HepG2 (cell line): ENCODE measurements around the gene TMEM59. TPM values are rescaled to one million over a fixed set of nuclear protein-coding genes. Genes with fewer than 3 reads are reported as not detected.
A peak's percentile ranks its signal among the peaks of the same experiment; 100 is the strongest.

ENCODE experiments used
- CEBPB ChIP-seq: IDR thresholded peaks from 2 replicates; pipeline ENCODE4 v1.6.1; 2011; ENCODE audit warnings: low read depth, low read length, improper control_type of control experiment, borderline replicate concordance
- CHCHD3 ChIP-seq: sonication (generic); formaldehyde crosslinking; IDR thresholded peaks from 2 replicates; pipeline ENCODE4 v1.8.0; 2022; ENCODE audit warnings: mild to moderate bottlenecking, missing genetic modification reagents, moderate library complexity
- CHD2 ChIP-seq: IDR thresholded peaks from 2 replicates; pipeline ENCODE4 v1.6.1; 2011; ENCODE audit warnings: low read depth, low read length, improper control_type of control experiment
- CHD4 ChIP-seq: fragments of 200-600 bp; sonication (generic); IDR thresholded peaks from 2 replicates; pipeline ENCODE4 v1.7.0; 2017; ENCODE audit warnings: mild to moderate bottlenecking, low read length, borderline replicate concordance
- DMAP1 ChIP-seq: IDR thresholded peaks from 2 replicates; pipeline ENCODE4 v1.6.1; 2016
- ETV6 ChIP-seq: sonication (generic); formaldehyde crosslinking; conservative IDR thresholded peaks from 2 replicates; pipeline ENCODE4 v1.4.0; 2020; ENCODE audit warnings: missing genetic modification reagents
- FOXJ3 ChIP-seq: sonication (generic); formaldehyde crosslinking; IDR thresholded peaks from 2 replicates; pipeline ENCODE4 v1.4.0; 2020; ENCODE audit warnings: missing genetic modification reagents, mild to moderate bottlenecking, borderline replicate concordance
- GMEB1 ChIP-seq: sonication (generic); formaldehyde crosslinking; IDR thresholded peaks from 2 replicates; pipeline ENCODE4 v1.5.1; 2020; ENCODE audit warnings: missing genetic modification reagents, mild to moderate bottlenecking, borderline replicate concordance
- HDAC1 ChIP-seq: sonication (generic); formaldehyde crosslinking; IDR thresholded peaks from 2 replicates; pipeline ENCODE4 v1.5.1; 2020; ENCODE audit warnings: mild to moderate bottlenecking, missing genetic modification reagents
- HDAC2 ChIP-seq: sonication (generic); formaldehyde crosslinking; IDR thresholded peaks from 2 replicates; pipeline ENCODE4 v1.4.0; 2020; ENCODE audit warnings: missing genetic modification reagents
- HNF1B ChIP-seq: sonication (generic); formaldehyde crosslinking; IDR thresholded peaks from 2 replicates; pipeline ENCODE4 v1.5.1; 2020; ENCODE audit warnings: mild to moderate bottlenecking, moderate library complexity, missing genetic modification reagents
- KDM1A ChIP-seq: IDR thresholded peaks from 2 replicates; pipeline ENCODE4 v1.6.1; 2016; ENCODE audit warnings: missing compliant biosample characterization
- KLF6 ChIP-seq: IDR thresholded peaks from 2 replicates; pipeline ENCODE4 v1.8.0; 2016; ENCODE audit warnings: missing biosample characterization, missing genetic modification reagents
- MTA3 ChIP-seq: sonication (generic); formaldehyde crosslinking; IDR thresholded peaks from 2 replicates; pipeline ENCODE4 v1.4.0; 2020; ENCODE audit warnings: missing genetic modification reagents
- PAWR ChIP-seq: sonication (generic); formaldehyde crosslinking; IDR thresholded peaks from 2 replicates; pipeline ENCODE4 v1.4.0; 2020; ENCODE audit warnings: missing genetic modification reagents, mild to moderate bottlenecking, borderline replicate concordance
- POLR2A ChIP-seq, 2 experiments: IDR thresholded peaks; 2 replicates each; pipeline ENCODE4 v1.6.1; 2011; ENCODE audit warnings: low read depth in 2 of 2, low read length in 2 of 2, mild to moderate bottlenecking in 1 of 2, moderate library complexity in 1 of 2; ENCODE audit not compliant: insufficient read depth in 1 of 2
- SALL1 ChIP-seq: sonication (generic); formaldehyde crosslinking; IDR thresholded peaks from 2 replicates; pipeline ENCODE4 v1.8.0; 2022; ENCODE audit warnings: mild to moderate bottlenecking, missing genetic modification reagents
- TFE3 ChIP-seq: IDR thresholded peaks from 2 replicates; pipeline ENCODE4 v1.6.1; 2016
- XBP1 ChIP-seq: sonication (generic); formaldehyde crosslinking; IDR thresholded peaks from 2 replicates; pipeline ENCODE4 v1.5.0; 2020; ENCODE audit warnings: missing genetic modification reagents
- ZNF101 ChIP-seq: sonication (generic); formaldehyde crosslinking; IDR thresholded peaks from 2 replicates; pipeline ENCODE4 v1.4.0; 2020; ENCODE audit warnings: mild to moderate bottlenecking, low read depth, missing genetic modification reagents, borderline replicate concordance
- ZNF12 ChIP-seq: sonication (generic); formaldehyde crosslinking; IDR thresholded peaks from 2 replicates; pipeline ENCODE4 v1.5.0; 2020; ENCODE audit warnings: missing genetic modification reagents
- ZNF205 ChIP-seq: IDR thresholded peaks from 2 replicates; pipeline ENCODE4 v1.6.1; 2018; ENCODE audit warnings: missing biosample characterization, missing genetic modification reagents
- ZNF501 ChIP-seq: sonication (generic); formaldehyde crosslinking; IDR thresholded peaks from 2 replicates; pipeline ENCODE4 v1.5.1; 2020; ENCODE audit warnings: mild to moderate bottlenecking, moderate library complexity, missing genetic modification reagents
- ZNF558 ChIP-seq: sonication (generic); formaldehyde crosslinking; IDR thresholded peaks from 2 replicates; pipeline ENCODE4 v1.9.0; 2022; ENCODE audit warnings: mild to moderate bottlenecking, missing genetic modification reagents, borderline replicate concordance
- ZNF577 ChIP-seq: sonication (generic); formaldehyde crosslinking; IDR thresholded peaks from 2 replicates; pipeline ENCODE4 v1.4.0; 2020; ENCODE audit warnings: mild to moderate bottlenecking, low read depth, missing genetic modification reagents, borderline replicate concordance
- ZNF761 ChIP-seq: sonication (generic); formaldehyde crosslinking; conservative IDR thresholded peaks from 2 replicates; pipeline ENCODE4 v1.4.0; 2020; ENCODE audit warnings: mild to moderate bottlenecking, missing genetic modification reagents
- ZSCAN31 ChIP-seq: sonication (generic); formaldehyde crosslinking; IDR thresholded peaks from 2 replicates; pipeline ENCODE4 v1.5.0; 2020; ENCODE audit warnings: low read depth, mild to moderate bottlenecking, missing genetic modification reagents
- polyA plus RNA-seq, 8 experiments: library from polyadenylated mRNA; depleted of rRNA in 3 of 8; stranded (reverse) in 7 of 8; unstranded in 1 of 8; fragments of >200 nt; fragmentation: Illumina TruSeq in 4 of 8; extraction: Trizol in 4 of 8; gene quantifications; 2 replicates each; pipeline versions ENCODE4 v1.2.1 to v1.2.3, GENCODE V29; 2011 to 2016; ENCODE audit warnings: low read depth in 4 of 8, missing spikeins in 1 of 8, mixed read lengths in 1 of 8; ENCODE audit not compliant: insufficient read depth in 1 of 8
- total RNA-seq, 5 experiments: library from RNA; depleted of rRNA; stranded (reverse); fragments of >200 nt; fragmentation: Illumina TruSeq; extraction: Trizol; gene quantifications; 2 replicates each; pipeline ENCODE4 v1.2.3, GENCODE V29; 2016; ENCODE audit warnings: low read depth in 1 of 5

Gene TMEM59
- total and polyA plus RNA-seq, 2 of the 13 experiments (the other 11 are each of a cell fraction or from before 2014, with no cell fraction given), result 147 to 363 TPM

GRCh38 chr1:54016343-54017282 is 36.4 kb downstream of the TMEM59 start (continued):
- TF ChIP-seq HNF1B (no peak), ZNF205 (CRISPR knock-in tag) (no peak), KLF6 (peak; percentile 52; the same call in 1 of the 2 replicates), ZSCAN31 (CRISPR knock-in tag) (no peak), ZNF761 (CRISPR knock-in tag) (0 out of 2 replicates have a peak, but pooled peaks have one; percentile 23), PAWR (CRISPR knock-in tag) (no peak), HDAC2 (CRISPR knock-in tag) (peak; percentile 80), KDM1A (CRISPR knock-in tag) (peak; percentile 97), MTA3 (CRISPR knock-in tag) (no peak), ETV6 (CRISPR knock-in tag) (no peak), ZNF577 (CRISPR knock-in tag) (no peak), POLR2A (IDR thresholded peaks at IDR 0.05; ENCODE audit: insufficient read depth in 1 of 2, low read depth in 2 of 2, low read length in 2 of 2) (peak in 1 of 2 experiments; percentile 58; a peak in 2 of 4 replicates), GMEB1 (CRISPR knock-in tag) (no peak), HDAC1 (peak; percentile 70), CHCHD3 (no peak), ZNF501 (CRISPR knock-in tag) (no peak), DMAP1 (0 out of 2 replicates have a peak, but pooled peaks have one; percentile 50), CEBPB (peak; percentile 95), ZNF101 (no peak), ZNF558 (CRISPR knock-in tag) (no peak), XBP1 (no peak), FOXJ3 (CRISPR knock-in tag) (no peak; the same call in 1 of the 2 replicates), SALL1 (CRISPR knock-in tag) (peak; percentile 54; the same call in 1 of the 2 replicates), ZNF12 (CRISPR knock-in tag) (peak; percentile 71; the same call in 1 of the 2 replicates), CHD4 (peak; percentile 95; the same call in 1 of the 2 replicates), CHD2 (no peak), TFE3 (CRISPR knock-in tag) (peak; percentile 36; the same call in 1 of the 2 replicates)
